Ascending aorta (tissue), 2 donors: ENCODE measurements around the gene GARIN5A. TPM values are rescaled to one million over a fixed set of nuclear protein-coding genes. Genes with fewer than 3 reads are reported as not detected.

Source experiments
- DNase-seq, 2 donors: peaks; one replicate each; pipeline ENCODE4 v3.0.0-alpha.2; 2019; ENCODE audit warnings: low spot score in 2 of 2
- H3K27ac ChIP-seq, 2 donors: fragments of 200-600 bp; sonication (generic); one replicate each; pipeline ENCODE4 v1.5.1; 2016 to 2017; ENCODE audit warnings: mild to moderate bottlenecking in 1 of 2
- H3K27me3 ChIP-seq: fragments of 200-600 bp; sonication (generic); one replicate; pipeline ENCODE4 v1.5.1; 2017
- H3K36me3 ChIP-seq, 2 donors: fragments of 200-600 bp; sonication (generic); one replicate each; pipeline ENCODE4 v1.5.1; 2016
- H3K4me1 ChIP-seq, 2 donors: fragments of 200-600 bp; sonication (generic); one replicate each; pipeline ENCODE4 v1.5.1; 2016 to 2017; ENCODE audit warnings: mild to moderate bottlenecking in 1 of 2
- H3K4me3 ChIP-seq, 2 donors: fragments of 200-600 bp; sonication (generic); one replicate each; pipeline ENCODE4 v1.5.1; 2016 to 2017; ENCODE audit warnings: mild to moderate bottlenecking in 1 of 2
- H3K9me3 ChIP-seq, 2 donors: fragments of 200-600 bp; sonication (generic); one replicate each; pipeline ENCODE4 v1.5.1; 2016
- CTCF ChIP-seq, 3 experiments: fragments of 200-600 bp in 2 of 3; fragments of 450-650 bp in 1 of 3; sonication (generic) in 2 of 3; IDR thresholded peaks; one replicate each; pipeline ENCODE4 v1.5.1; 2016 to 2019; ENCODE audit warnings: antibody characterized with exemption in 3 of 3, mild to moderate bottlenecking in 1 of 3, moderate library complexity in 1 of 3
- intact Hi-C: fragments of 100-400 bp; cut with DNase I; formaldehyde crosslinking; loops from one replicate; pipeline ENCODE4 v1.15.1; 2023
- total RNA-seq: library from RNA; depleted of rRNA; stranded (reverse); fragments of >200 nt; gene quantifications from one replicate; pipeline ENCODE4 v1.1.0, GENCODE V29; 2016

The GARIN5A gene
- total RNA-seq, 1 donor from 2014 or later, result not detected

DNA sequence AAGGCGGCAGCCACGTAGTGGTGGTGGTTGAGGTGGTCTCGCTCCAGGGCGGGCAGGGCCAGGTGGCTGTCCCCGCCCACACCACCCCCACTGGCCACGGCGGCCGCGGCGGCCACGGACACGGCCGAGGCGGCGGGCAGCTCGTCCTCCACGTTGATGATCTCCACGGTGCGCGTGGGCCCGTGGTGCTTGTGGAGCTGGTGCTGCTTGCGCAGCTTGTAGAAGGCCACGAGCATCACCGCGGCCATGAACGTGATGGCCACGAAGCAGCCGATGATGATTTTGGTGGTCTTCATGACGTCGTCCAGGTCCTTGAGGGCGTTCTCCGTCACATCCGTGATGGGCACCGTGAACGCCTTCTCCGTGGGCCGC, 41.0 kb upstream of the GARIN5A start:
- DNase-seq, result no peak
- intact Hi-C loops, result loop anchor here (10.0 kb wide), 3 partner anchors 313 to 847 kb away; partner anchors contain the start of genes CLDND2, ETFB, MYH14 and VRK3
- Histone ChIP-seq H3K27ac (no peak overlapping the region), H3K36me3 (no peaks in the 10 kb centered on the region), H3K27me3 (no peaks in the 10 kb centered on the region), H3K4me1 (no peaks in the 10 kb centered on the region), H3K4me3 (no peak overlapping the region), H3K9me3 (no peaks in the 10 kb centered on the region)
- no peak for TF ChIP-seq CTCF (IDR thresholded peaks at IDR 0.05)

GRCh38 chr19:50516964-50517703, 40.5 kb upstream of the GARIN5A start:
- DNase-seq, result no peak
- H3K9me3 ChIP-seq, result no peaks in the 10 kb centered on the region
- intact Hi-C loops, result loop anchor here (10.0 kb wide), 3 partner anchors 312 to 848 kb away; partner anchors contain the start of genes CLDND2, ETFB, MYH14 and VRK3

GRCh38 chr19:50516456-50516855, 39.8 kb upstream of the GARIN5A start:
- no peaks in the 10 kb centered on the region for H3K9me3 ChIP-seq
- no peaks in the 10 kb centered on the region for H3K4me1 ChIP-seq
- no peak for TF ChIP-seq CTCF (IDR thresholded peaks at IDR 0.05)
- H3K27me3 ChIP-seq, result no peaks in the 10 kb centered on the region
- no peak for DNase-seq
- no peak overlapping the region for H3K27ac ChIP-seq
- intact Hi-C loops, result loop anchor here (10.0 kb wide), 3 partner anchors 312 to 848 kb away; partner anchors contain the start of genes CLDND2, ETFB, MYH14 and VRK3
- no peaks in the 10 kb centered on the region for H3K36me3 ChIP-seq
- no peak overlapping the region for H3K4me3 ChIP-seq

More at GRCh38 chr19:50516964-50517703, 40.5 kb upstream of the GARIN5A start:
- Histone ChIP-seq H3K36me3 (no peaks in the 10 kb centered on the region), H3K4me1 (no peaks in the 10 kb centered on the region), H3K27ac (no peak overlapping the region), H3K4me3 (no peak overlapping the region), H3K27me3 (no peaks in the 10 kb centered on the region)
- no peak for TF ChIP-seq CTCF (IDR thresholded peaks at IDR 0.05)

GRCh38 chr19:50515168-50515561, 38.5 kb upstream of the GARIN5A start:
- no peak for DNase-seq

More at GRCh38 chr19:50515168-50515561, 38.5 kb upstream of the GARIN5A start:
- intact Hi-C loops, result loop anchor here (10.0 kb wide), 3 partner anchors 310 to 850 kb away; partner anchors contain the start of genes CLDND2, ETFB, MYH14 and VRK3
- no peaks in the 10 kb centered on the region for H3K36me3 ChIP-seq
- no peak overlapping the region for H3K4me3 ChIP-seq
- H3K27me3 ChIP-seq, result no peaks in the 10 kb centered on the region
- peaks cover 3 to 4% of the 10 kb centered on the region in 2 donors for H3K4me1 ChIP-seq
- no peak for TF ChIP-seq CTCF (IDR thresholded peaks at IDR 0.05)
- H3K27ac ChIP-seq, result no peak overlapping the region
- H3K9me3 ChIP-seq, result no peaks in the 10 kb centered on the region
